H1 (cell line): ENCODE results near the gene GULP1. TPM values are rescaled to one million over a fixed set of nuclear protein-coding genes. Genes with fewer than 3 reads are reported as not detected.

Experiments used
- BACH1 ChIP-seq: IDR thresholded peaks from 2 replicates; pipeline ENCODE4 v1.6.1; 2012; ENCODE audit warnings: low read length, improper control_type of control experiment
- BCL11A ChIP-seq, 2 experiments: IDR thresholded peaks; one replicate each; pipeline ENCODE4 v1.6.1; 2011; ENCODE audit warnings: low read depth in 2 of 2, low read length in 2 of 2, mild to moderate bottlenecking in 2 of 2
- CBX5 ChIP-seq: fragments of 300-800, 300-1000 bp; sonication (generic); IDR thresholded peaks from 2 replicates; pipeline ENCODE4 v1.7.1; 2016; ENCODE audit warnings: antibody characterized with exemption, low read length, low read depth
- CBX8 ChIP-seq: fragments of 300-800, 300-1000 bp; sonication (generic); IDR thresholded peaks from 2 replicates; pipeline ENCODE4 v1.7.1; 2016; ENCODE audit warnings: low read depth, low read length, borderline replicate concordance
- CHD2 ChIP-seq: IDR thresholded peaks from 2 replicates; pipeline ENCODE4 v1.6.1; 2012; ENCODE audit warnings: low read length, improper control_type of control experiment
- CHD7 ChIP-seq: fragments of 300-600 bp; sonication (generic); IDR thresholded peaks from 2 replicates; pipeline ENCODE4 v1.7.1; 2012; ENCODE audit warnings: low read length, moderate library complexity, mild to moderate bottlenecking, inconsistent platforms; ENCODE audit not compliant: insufficient replicate concordance
- NANOG ChIP-seq: IDR thresholded peaks from 2 replicates; pipeline ENCODE4 v1.6.1; 2011; ENCODE audit warnings: low read length, low read depth, mild to moderate bottlenecking, inconsistent platforms; ENCODE audit not compliant: insufficient read depth, poor library complexity, severe bottlenecking
- RXRA ChIP-seq: IDR thresholded peaks from 2 replicates; pipeline ENCODE4 v1.6.1; 2011; ENCODE audit warnings: low read depth, mild to moderate bottlenecking, low read length, moderate library complexity; ENCODE audit not compliant: insufficient read depth
- SIN3A ChIP-seq, 2 experiments: IDR thresholded peaks in 1 of 2; conservative IDR thresholded peaks in 1 of 2; 2 replicates each; pipeline ENCODE4 v1.6.1; 2011 to 2012; ENCODE audit warnings: low read length in 2 of 2, improper control_type of control experiment in 1 of 2, low read depth in 1 of 2, mild to moderate bottlenecking in 1 of 2
- SUZ12 ChIP-seq: fragments of 200-600 bp; sonication (generic); IDR thresholded peaks from 2 replicates; pipeline ENCODE4 v1.6.1; 2012; ENCODE audit warnings: mild to moderate bottlenecking, inconsistent platforms, low read length, moderate library complexity, mixed read lengths
- TAF7 ChIP-seq: optimal IDR thresholded peaks from 2 replicates; pipeline ENCODE3; 2011; ENCODE audit warnings: low read depth, mild to moderate bottlenecking, inconsistent platforms, low read length, moderate library complexity, borderline replicate concordance
- TCF12 ChIP-seq: IDR thresholded peaks from 2 replicates; pipeline ENCODE4 v1.6.1; 2011; ENCODE audit warnings: low read depth, mild to moderate bottlenecking, low read length
- polyA plus RNA-seq, 7 experiments: library from polyadenylated mRNA; depleted of rRNA in 3 of 7; stranded (reverse) in 5 of 7; unstranded in 2 of 7; fragments of >200 nt in 5 of 7; fragments of 200-250 nt in 2 of 7; gene quantifications; 1 replicate in 5 of 7; 2 replicates in 1 of 7; 4 replicates in 1 of 7; pipeline versions ENCODE4 v1.2.1 to v1.2.3, GENCODE V29; 2011 to 2013; ENCODE audit warnings: missing spikeins in 2 of 7, mixed read lengths in 2 of 7
- total RNA-seq: library from RNA; stranded (reverse); fragmentation: NEBNext Ultra II Directional; extraction: Animal tissue kit (Norgen Biotek cat#: 25700); gene quantifications from 2 replicates; pipeline ENCODE4 v1.2.1, GENCODE V29; 2021

GULP1 gene
- total and polyA plus RNA-seq, 2 of the 8 experiments (the other 6 are each of a cell fraction or from before 2014, with no cell fraction given): 69.7 to 139 TPM

DNA sequence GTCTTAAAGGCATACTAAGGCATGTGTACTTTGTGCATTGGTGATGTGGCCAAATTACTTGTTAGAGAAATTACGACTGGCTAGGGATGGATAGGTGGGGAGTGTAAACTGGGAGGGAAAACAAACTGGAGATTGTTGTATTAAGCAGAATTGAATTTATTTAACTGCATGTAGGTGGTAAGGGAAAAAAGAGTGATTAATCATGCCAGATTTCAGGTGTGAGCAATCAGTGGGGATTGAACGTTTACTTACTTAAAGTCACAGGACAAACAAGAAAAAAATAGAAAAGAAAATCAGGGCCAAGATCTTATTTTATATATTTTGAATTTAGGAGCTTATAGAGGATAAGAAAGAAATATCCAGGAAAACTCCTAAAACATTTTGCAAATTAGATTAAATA lies 88.6 kb downstream of the GULP1 start (continued):
- TF ChIP-seq CHD7: no peak
- TF ChIP-seq RXRA: no peak
- no peak for TF ChIP-seq CBX5
- no peak for TF ChIP-seq NANOG
- no peak for TF ChIP-seq BACH1
- no peak for TF ChIP-seq BCL11A (IDR thresholded peaks at IDR 0.05; ENCODE audit: low read depth in 2 of 2, low read length in 2 of 2)
- TF ChIP-seq CHD2: no peak
- no peak for TF ChIP-seq TCF12
- TF ChIP-seq SUZ12: no peak
- no peak for TF ChIP-seq TAF7
- no peak for TF ChIP-seq CBX8
- no peak for TF ChIP-seq SIN3A (conservative IDR thresholded peaks at IDR 0.05 in 1 of 2, IDR thresholded peaks at IDR 0.05 in 1 of 2; ENCODE audit: low read depth in 1 of 2, low read length in 2 of 2)
